Spleen (tissue), 11 donors: ENCODE results near the gene TMEM61. TPM values are rescaled to one million over a fixed set of nuclear protein-coding genes. Genes with fewer than 3 reads are reported as not detected.
A peak's percentile ranks its signal among the peaks of the same experiment; 100 is the strongest.
"Not testable (repeated sequence)": the region's sequence is repeated elsewhere in the genome, so short reads cannot be mapped to it uniquely, and the experiment has no call there.

Source experiments
- DNase-seq: peaks from one replicate; pipeline ENCODE4 v3.0.0-alpha.2; 2020
- H3K27ac ChIP-seq, 8 donors: fragments of 200-600 bp; sonication (generic) in 7 of 8; 1 replicate in 4 of 8; 2 replicates in 4 of 8; pipeline versions ENCODE4 v1.5.0 to v1.8.0; 2016 to 2021; ENCODE audit warnings: inconsistent platforms in 4 of 8, mild to moderate bottlenecking in 4 of 8, moderate library complexity in 1 of 8
- H3K27me3 ChIP-seq, 7 donors: fragments of 200-600 bp; sonication (generic) in 6 of 7; replicated peaks in 1 of 7; 1 replicate in 4 of 7; 2 replicates in 3 of 7; pipeline versions ENCODE4 v1.5.0 to v1.8.0; 2016 to 2021; ENCODE audit warnings: inconsistent platforms in 3 of 7, mild to moderate bottlenecking in 1 of 7
- H3K36me3 ChIP-seq, 6 donors: fragments of 200-600 bp; sonication (generic) in 5 of 6; 1 replicate in 4 of 6; 2 replicates in 2 of 6; pipeline versions ENCODE4 v1.5.0 to v1.8.0; 2016 to 2021; ENCODE audit warnings: inconsistent platforms in 2 of 6
- H3K4me1 ChIP-seq, 6 donors: fragments of 200-600 bp; sonication (generic) in 5 of 6; 1 replicate in 3 of 6; 2 replicates in 3 of 6; pipeline versions ENCODE4 v1.5.0 to v1.8.0; 2016 to 2021; ENCODE audit warnings: inconsistent platforms in 3 of 6
- H3K4me3 ChIP-seq, 8 donors: fragments of 200-600 bp; sonication (generic) in 7 of 8; 1 replicate in 4 of 8; 2 replicates in 4 of 8; pipeline versions ENCODE4 v1.5.0 to v1.8.0; 2016 to 2021; ENCODE audit warnings: inconsistent platforms in 4 of 8, mild to moderate bottlenecking in 4 of 8, moderate library complexity in 2 of 8
- H3K9me3 ChIP-seq, 8 donors: fragments of 200-600 bp; sonication (generic) in 7 of 8; 1 replicate in 4 of 8; 2 replicates in 4 of 8; pipeline versions ENCODE4 v1.5.0 to v1.8.0; 2016 to 2021; ENCODE audit warnings: inconsistent platforms in 4 of 8
- CTCF ChIP-seq, 11 experiments: fragments of 200-600 bp in 7 of 11; fragments of 450-650 bp in 4 of 11; sonication (generic) in 4 of 11; IDR thresholded peaks in 8 of 11; conservative IDR thresholded peaks in 3 of 11; 1 replicate in 7 of 11; 2 replicates in 4 of 11; pipeline versions ENCODE4 v1.4.0 to v1.8.0; 2016 to 2021; ENCODE audit warnings: antibody characterized with exemption in 11 of 11, inconsistent platforms in 4 of 11, mild to moderate bottlenecking in 1 of 11
- POLR2A ChIP-seq, 3 donors: fragments of 450-650 bp; IDR thresholded peaks; one replicate each; pipeline ENCODE4 v1.5.1; 2017; ENCODE audit warnings: antibody characterized with exemption in 3 of 3, mild to moderate bottlenecking in 1 of 3
- POLR2AphosphoS5 ChIP-seq, 3 donors: sonication (generic); formaldehyde crosslinking; IDR thresholded peaks; one replicate each; pipeline ENCODE4 v1.5.1; 2017; ENCODE audit warnings: antibody characterized with exemption in 3 of 3
- WGBS, 5 donors: extraction: QIAGEN DNeasy Blood & Tissue Kit in 3 of 5; methylation state at CpG; one replicate each; pipeline versions ENCODE4 v1.1.5 to v1.1.7; 2013 to 2018; 5-methylcytosine and 5-hydroxymethylcytosine counted together
- intact Hi-C: fragments of 100-400 bp; cut with DNase I; formaldehyde crosslinking; loops from one replicate; pipeline ENCODE4 v1.15.0; 2023; ENCODE audit warnings: low total_unique reads
- polyA plus RNA-seq, 3 donors: library from polyadenylated mRNA; stranded (reverse); fragments of 200-250 nt; gene quantifications; one replicate each; pipeline ENCODE4 v1.2.1, GENCODE V29; 2013
- total RNA-seq, 7 donors: library from RNA; depleted of rRNA in 3 of 7; stranded (reverse); fragments of >200 nt in 3 of 7; fragmentation: NEBNext Ultra II Directional in 4 of 7; extraction: Animal tissue kit (Norgen Biotek cat#: 25700) in 4 of 7; gene quantifications; one replicate each; pipeline versions ENCODE4 v1.1.0 to v1.2.1, GENCODE V29; 2016 to 2021
- donor health status: healthy with polysubstance abuse.
- donor health status: DM: no; HTN: no; CAD: no; lungs with moderate emphysema.
- donor health status: DM: no; HTN: no; CAD: no.
- donor health status: Bipolar disorder and iron deficiency.
- donor health status: healthy.
- donor health status: DM: no; HTN: no; CAD: no.
- donor health status: DM: yes; HTN: yes; CAD: no.

The TMEM61 gene
- total and polyA plus RNA-seq, 10 donors = 0.19 to 2.1 (median 0.76) TPM; not detected in 5

- intact Hi-C loops = no loop called here
- TF ChIP-seq POLR2AphosphoS5 (IDR thresholded peaks at IDR 0.05) (no peak), CTCF (IDR thresholded peaks at IDR 0.05 in 8 of 11, conservative IDR thresholded peaks at IDR 0.05 in 3 of 11) (no peak), POLR2A (IDR thresholded peaks at IDR 0.05) (no peak)
- WGBS, 5 donors = 67 to 77% (median 71%) methylated on average over 4 of the region's 4 CpGs
- DNase-seq = no peak
- Histone ChIP-seq H3K36me3 (no peaks in the 10 kb centered on the region), H3K27ac (no peak overlapping the region), H3K4me1 (peaks cover 7 to 27% (median 20%) of the 10 kb centered on the region in 6 donors), H3K27me3 (no peaks in the 10 kb centered on the region), H3K4me3 (no peak overlapping the region), H3K9me3 (peaks cover 0 to 17% (median 15%) of the 10 kb centered on the region in 8 donors)
These were observed 17.6 kb upstream of the TMEM61 start for GRCh38 chr1:54962612-54963395.

- H3K4me3 ChIP-seq, H3K27ac ChIP-seq, H3K36me3 ChIP-seq, DNase-seq, H3K27me3 ChIP-seq, intact Hi-C loops: not testable (repeated sequence)
- peaks cover 7 to 27% (median 20%) of the 10 kb centered on the region in 6 donors for H3K4me1 ChIP-seq
- 88 to 96% (median 91%) methylated on average over 5 of the region's 5 CpGs for WGBS, 5 donors
- H3K9me3 ChIP-seq = peaks cover 0 to 10% (median 9%) of the 10 kb centered on the region in 8 donors
These were observed 16.6 kb upstream of the TMEM61 start for GRCh38 chr1:54963829-54964228.

GRCh38 chr1:54965624-54966340, 14.6 kb upstream of the TMEM61 start:
- H3K4me3 ChIP-seq = peak overlapping the region in 1 of 8 donors; percentile 47
- H3K36me3 ChIP-seq = no peaks in the 10 kb centered on the region
- H3K9me3 ChIP-seq = no peaks in the 10 kb centered on the region
- intact Hi-C loops = no loop called here
- TF ChIP-seq POLR2A (IDR thresholded peaks at IDR 0.05) = no peak
- TF ChIP-seq POLR2AphosphoS5 (IDR thresholded peaks at IDR 0.05) = peak in 1 of 3 donors; percentile 80
- H3K4me1 ChIP-seq = peaks cover 7 to 27% (median 20%) of the 10 kb centered on the region in 6 donors
- DNase-seq = peak; percentile 82
- 14 to 24% (median 22%) methylated on average over 7 of the region's 7 CpGs for WGBS, 5 donors
- H3K27me3 ChIP-seq = peaks cover 0 to 1% (median 0%) of the 10 kb centered on the region in 7 donors
- H3K27ac ChIP-seq = peak overlapping the region in 7 of 8 donors; percentile 16 to 85 (median 78)

- TF ChIP-seq CTCF (IDR thresholded peaks at IDR 0.05 in 8 of 11, conservative IDR thresholded peaks at IDR 0.05 in 3 of 11) (no peak), POLR2AphosphoS5 (IDR thresholded peaks at IDR 0.05) (no peak), POLR2A (IDR thresholded peaks at IDR 0.05) (no peak)
- Histone ChIP-seq H3K27me3 (peaks cover 0 to 6% (median 0%) of the 10 kb centered on the region in 7 donors), H3K36me3 (no peaks in the 10 kb centered on the region), H3K4me1 (peaks cover 7 to 27% (median 20%) of the 10 kb centered on the region in 6 donors), H3K9me3 (no peaks in the 10 kb centered on the region), H3K27ac (no peak overlapping the region), H3K4me3 (no peak overlapping the region)
- WGBS, 5 donors = 70 to 77% (median 74%) methylated on average over 5 of the region's 5 CpGs
- no peak for DNase-seq
- intact Hi-C loops = no loop called here
These were observed 13.1 kb upstream of the TMEM61 start for GRCh38 chr1:54967372-54967771.

GRCh38 chr1:54968551-54968950, 11.9 kb upstream of the TMEM61 start:
- no peak for TF ChIP-seq POLR2AphosphoS5 (IDR thresholded peaks at IDR 0.05)
- no peak for TF ChIP-seq POLR2A (IDR thresholded peaks at IDR 0.05)
- TF ChIP-seq CTCF (IDR thresholded peaks at IDR 0.05 in 8 of 11, conservative IDR thresholded peaks at IDR 0.05 in 3 of 11) = no peak
- no peak for DNase-seq

More at GRCh38 chr1:54968551-54968950, 11.9 kb upstream of the TMEM61 start:
- WGBS, 5 donors = 64 to 86% (median 77%) methylated on average over 4 of the region's 4 CpGs
- peaks cover 0 to 16% (median 0%) of the 10 kb centered on the region in 7 donors for H3K27me3 ChIP-seq
- no peak overlapping the region for H3K27ac ChIP-seq
- no peaks in the 10 kb centered on the region for H3K9me3 ChIP-seq
- intact Hi-C loops = no loop called here
- no peaks in the 10 kb centered on the region for H3K36me3 ChIP-seq
- H3K4me1 ChIP-seq = peaks cover 7 to 27% (median 20%) of the 10 kb centered on the region in 6 donors
- H3K4me3 ChIP-seq = no peak overlapping the region
